SK-N-SH treated with all-trans-retinoic acid at 6 μM for 48 hours (cell line): ENCODE measurements around the gene FXYD4.

ENCODE experiments used
- ATAC-seq: fragments of 200-7000 bp; cut with Tn5 transposase; 3 replicates; pipeline ENCODE4 v1.9.1; 2020; ENCODE audit warnings: mild to moderate bottlenecking, moderate library complexity
- ARNTL ChIP-seq: fragments of 450-650 bp; formaldehyde crosslinking; IDR thresholded peaks from 2 replicates; pipeline ENCODE4 v1.5.0; 2020; ENCODE audit warnings: low read depth, mild to moderate bottlenecking, moderate library complexity, borderline replicate concordance
- BACH2 ChIP-seq: fragments of 250-450 bp; sonication (Bioruptor Pico); IDR thresholded peaks from 2 replicates; pipeline ENCODE4 v1.9.0; 2021; ENCODE audit warnings: mild to moderate bottlenecking, borderline replicate concordance
- CSDC2 ChIP-seq: fragments of 250-450 bp; sonication (Bioruptor Pico); IDR thresholded peaks from 2 replicates; pipeline ENCODE4 v1.5.0; 2020; ENCODE audit warnings: mild to moderate bottlenecking, moderate library complexity
- ESRRG ChIP-seq: fragments of 250-450 bp; sonication (Bioruptor Pico); IDR thresholded peaks from 2 replicates; pipeline ENCODE4 v1.6.1; 2021; ENCODE audit warnings: mild to moderate bottlenecking
- GLIS3 ChIP-seq: fragments of 250-450 bp; sonication (Bioruptor Pico); IDR thresholded peaks from 2 replicates; pipeline ENCODE4 v1.5.0; 2020; ENCODE audit warnings: mild to moderate bottlenecking, moderate library complexity
- ISL1 ChIP-seq: fragments of 250-450 bp; sonication (Bioruptor Pico); IDR thresholded peaks from 2 replicates; pipeline ENCODE4 v2.1.2; 2022; ENCODE audit warnings: mild to moderate bottlenecking, moderate library complexity
- OSR1 ChIP-seq: fragments of 250-450 bp; sonication (Bioruptor Pico); IDR thresholded peaks from 2 replicates; pipeline ENCODE4 v1.8.0; 2022; ENCODE audit warnings: moderate library complexity, mild to moderate bottlenecking, inconsistent platforms
- PPARA ChIP-seq: fragments of 250-450 bp; sonication (Bioruptor Pico); IDR thresholded peaks from 2 replicates; pipeline ENCODE4 v1.5.0; 2020; ENCODE audit warnings: mild to moderate bottlenecking, borderline replicate concordance
- TOX ChIP-seq: fragments of 250-450 bp; sonication (Bioruptor Pico); IDR thresholded peaks from 2 replicates; pipeline ENCODE4 v1.8.0; 2021; ENCODE audit warnings: mild to moderate bottlenecking, moderate library complexity, borderline replicate concordance
- ZC3H10 ChIP-seq: fragments of 250-450 bp; sonication (Bioruptor Pico); IDR thresholded peaks from 2 replicates; pipeline ENCODE4 v1.5.1; 2021; ENCODE audit warnings: mild to moderate bottlenecking, moderate library complexity
- ZFP3 ChIP-seq: fragments of 250-450 bp; sonication (Bioruptor Pico); IDR thresholded peaks from 2 replicates; pipeline ENCODE4 v1.5.0; 2020; ENCODE audit warnings: mild to moderate bottlenecking, moderate library complexity
- ZFP30 ChIP-seq: fragments of 450-650 bp; formaldehyde crosslinking; IDR thresholded peaks from 2 replicates; pipeline ENCODE4 v1.5.0; 2022; ENCODE audit warnings: mild to moderate bottlenecking, moderate library complexity
- ZNF565 ChIP-seq: fragments of 450-650 bp; formaldehyde crosslinking; conservative IDR thresholded peaks from 2 replicates; pipeline ENCODE4 v1.5.0; 2020; ENCODE audit warnings: low read depth, mild to moderate bottlenecking, moderate library complexity
- ZNF70 ChIP-seq: fragments of 450-650 bp; formaldehyde crosslinking; IDR thresholded peaks from 2 replicates; pipeline ENCODE4 v1.5.0; 2020; ENCODE audit warnings: mild to moderate bottlenecking, moderate library complexity
- ZNF8 ChIP-seq: fragments of 450-650 bp; formaldehyde crosslinking; IDR thresholded peaks from 2 replicates; pipeline ENCODE4 v1.5.0; 2020; ENCODE audit warnings: mild to moderate bottlenecking, moderate library complexity
- TF ChIP-seq, protein P1 (sequence below): fragments of 250-450 bp; sonication (Bioruptor Pico); IDR thresholded peaks from 2 replicates; pipeline ENCODE4 v1.5.0; 2020; ENCODE audit warnings: mild to moderate bottlenecking, moderate library complexity
- TF ChIP-seq, protein P2 (sequence below): fragments of 250-450 bp; sonication (Bioruptor Pico); IDR thresholded peaks from 2 replicates; pipeline ENCODE4 v1.8.0; 2021; ENCODE audit warnings: low read depth, mild to moderate bottlenecking, moderate library complexity, borderline replicate concordance
- TF ChIP-seq, protein P3 (sequence below): fragments of 250-450 bp; sonication (Bioruptor Pico); IDR thresholded peaks from 2 replicates; pipeline ENCODE4 v1.5.1; 2021; ENCODE audit warnings: mild to moderate bottlenecking, moderate library complexity

The FXYD4 gene

DNA sequence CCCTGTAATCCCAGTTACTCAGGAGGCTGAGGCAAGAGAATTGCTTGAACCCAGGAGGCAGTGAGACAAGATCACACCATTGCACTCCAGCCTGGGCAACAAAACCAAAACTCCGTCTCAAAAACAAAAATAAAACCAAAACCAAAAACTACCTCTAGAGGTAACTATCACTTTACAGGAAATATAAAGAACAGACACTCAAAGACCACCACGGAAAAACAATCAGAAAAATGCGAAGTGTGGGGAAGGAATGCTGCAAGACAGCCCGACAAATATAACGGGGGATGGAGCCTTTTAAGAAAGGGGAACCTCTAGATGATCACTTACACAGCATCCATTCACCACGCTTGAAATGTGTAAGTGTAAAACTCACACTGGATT is 33.3 kb downstream of the FXYD4 start (continued):
- TF ChIP-seq PPARA (CRISPR knock-in tag): no peak

DNA sequence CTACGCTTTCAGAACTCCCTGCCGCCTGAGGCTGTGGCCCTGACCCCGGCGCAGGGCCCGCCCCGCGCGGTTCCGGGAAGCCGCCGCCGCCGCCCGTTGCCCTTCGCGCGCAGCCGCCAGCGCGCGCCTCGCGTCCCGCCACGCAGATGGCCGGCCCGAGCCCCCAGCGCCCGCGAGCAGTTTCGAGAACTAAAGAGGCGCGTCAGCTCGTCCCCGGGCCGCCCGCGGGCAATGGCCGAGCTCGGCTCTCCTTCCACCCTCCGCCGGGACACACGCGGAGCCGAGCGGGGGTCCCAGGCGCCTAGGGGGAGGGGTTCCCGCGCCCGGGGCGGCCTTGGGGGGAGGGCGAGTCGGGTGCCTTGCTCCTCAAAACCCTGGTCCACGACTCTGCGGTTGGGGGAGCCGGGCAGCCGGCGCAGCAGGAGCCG is 35.7 kb downstream of the FXYD4 start:
- ATAC-seq: peak; percentile 3; the same call in 2 of the 3 replicates
- TF ChIP-seq ZFP30 (CRISPR knock-in tag): no peak
- TF ChIP-seq, all 23 proteins: peak for 0

DNA sequence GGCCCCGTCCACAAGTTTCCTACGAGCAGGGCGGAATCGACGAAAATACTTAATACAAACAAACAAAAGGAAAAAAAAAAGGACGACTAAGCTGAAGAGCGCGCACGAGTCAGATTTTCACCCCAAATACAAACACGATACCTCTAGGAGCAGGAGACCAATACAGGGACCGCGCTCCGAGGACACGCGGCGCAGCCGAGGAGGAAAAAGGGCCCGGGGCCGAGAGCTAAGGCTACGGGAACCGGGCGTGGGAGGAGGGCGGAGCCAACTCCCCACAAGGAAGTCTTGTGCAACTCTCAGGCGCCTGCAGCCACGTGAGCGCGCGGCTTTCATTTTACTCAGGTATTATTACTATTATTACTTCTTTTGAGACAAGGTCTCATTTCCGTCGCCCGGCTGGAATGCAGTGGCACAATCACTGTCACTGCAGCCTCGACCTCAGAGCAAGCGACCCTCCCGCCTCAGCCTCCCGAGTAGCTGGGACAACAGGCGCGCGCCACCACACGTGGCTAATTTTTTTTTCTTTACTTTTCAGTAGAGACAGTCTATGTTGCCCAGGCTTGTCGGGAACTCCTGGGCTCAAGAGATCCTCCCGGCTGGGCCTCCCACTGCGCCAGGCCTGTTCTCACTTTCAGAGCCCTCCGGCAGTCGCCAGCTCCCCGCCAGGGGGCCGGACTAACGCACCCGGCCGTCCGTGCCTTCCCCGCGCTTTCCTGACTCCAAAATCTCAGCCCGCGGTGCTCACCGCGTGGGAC is 36.3 kb downstream of the FXYD4 start:
- ATAC-seq: peak; percentile 63
- TF ChIP-seq OSR1 (no peak), ZFP30 (CRISPR knock-in tag) (no peak), ZNF8 (CRISPR knock-in tag) (no peak), ZNF70 (CRISPR knock-in tag) (no peak), BACH2 (no peak), TOX (CRISPR knock-in tag) (no peak), ISL1 (CRISPR knock-in tag) (no peak), ZC3H10 (CRISPR knock-in tag) (no peak)
- TF ChIP-seq, protein P1, sequence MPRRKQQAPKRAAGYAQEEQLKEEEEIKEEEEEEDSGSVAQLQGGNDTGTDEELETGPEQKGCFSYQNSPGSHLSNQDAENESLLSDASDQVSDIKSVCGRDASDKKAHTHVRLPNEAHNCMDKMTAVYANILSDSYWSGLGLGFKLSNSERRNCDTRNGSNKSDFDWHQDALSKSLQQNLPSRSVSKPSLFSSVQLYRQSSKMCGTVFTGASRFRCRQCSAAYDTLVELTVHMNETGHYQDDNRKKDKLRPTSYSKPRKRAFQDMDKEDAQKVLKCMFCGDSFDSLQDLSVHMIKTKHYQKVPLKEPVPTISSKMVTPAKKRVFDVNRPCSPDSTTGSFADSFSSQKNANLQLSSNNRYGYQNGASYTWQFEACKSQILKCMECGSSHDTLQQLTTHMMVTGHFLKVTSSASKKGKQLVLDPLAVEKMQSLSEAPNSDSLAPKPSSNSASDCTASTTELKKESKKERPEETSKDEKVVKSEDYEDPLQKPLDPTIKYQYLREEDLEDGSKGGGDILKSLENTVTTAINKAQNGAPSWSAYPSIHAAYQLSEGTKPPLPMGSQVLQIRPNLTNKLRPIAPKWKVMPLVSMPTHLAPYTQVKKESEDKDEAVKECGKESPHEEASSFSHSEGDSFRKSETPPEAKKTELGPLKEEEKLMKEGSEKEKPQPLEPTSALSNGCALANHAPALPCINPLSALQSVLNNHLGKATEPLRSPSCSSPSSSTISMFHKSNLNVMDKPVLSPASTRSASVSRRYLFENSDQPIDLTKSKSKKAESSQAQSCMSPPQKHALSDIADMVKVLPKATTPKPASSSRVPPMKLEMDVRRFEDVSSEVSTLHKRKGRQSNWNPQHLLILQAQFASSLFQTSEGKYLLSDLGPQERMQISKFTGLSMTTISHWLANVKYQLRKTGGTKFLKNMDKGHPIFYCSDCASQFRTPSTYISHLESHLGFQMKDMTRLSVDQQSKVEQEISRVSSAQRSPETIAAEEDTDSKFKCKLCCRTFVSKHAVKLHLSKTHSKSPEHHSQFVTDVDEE: no peak

DNA sequence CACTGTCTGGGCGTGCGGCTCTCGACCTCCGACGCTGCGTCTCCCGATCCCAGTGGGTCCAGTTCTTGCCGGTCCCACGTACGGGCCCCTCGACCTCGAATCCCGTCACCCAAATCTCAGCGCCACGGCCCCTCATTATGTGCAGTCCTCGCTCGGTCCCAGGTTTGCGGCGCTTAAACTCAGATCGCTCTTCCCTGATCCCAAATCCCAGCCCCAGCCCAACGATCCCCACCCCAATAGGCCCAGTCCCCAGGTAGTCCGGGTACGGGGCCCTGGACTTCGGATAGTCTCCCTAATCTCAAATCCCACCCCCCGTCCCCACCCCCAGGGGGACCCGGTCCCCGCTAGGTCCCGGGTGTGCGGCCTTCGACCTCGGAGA is 36.9 kb downstream of the FXYD4 start:
- TF ChIP-seq, protein P2, sequence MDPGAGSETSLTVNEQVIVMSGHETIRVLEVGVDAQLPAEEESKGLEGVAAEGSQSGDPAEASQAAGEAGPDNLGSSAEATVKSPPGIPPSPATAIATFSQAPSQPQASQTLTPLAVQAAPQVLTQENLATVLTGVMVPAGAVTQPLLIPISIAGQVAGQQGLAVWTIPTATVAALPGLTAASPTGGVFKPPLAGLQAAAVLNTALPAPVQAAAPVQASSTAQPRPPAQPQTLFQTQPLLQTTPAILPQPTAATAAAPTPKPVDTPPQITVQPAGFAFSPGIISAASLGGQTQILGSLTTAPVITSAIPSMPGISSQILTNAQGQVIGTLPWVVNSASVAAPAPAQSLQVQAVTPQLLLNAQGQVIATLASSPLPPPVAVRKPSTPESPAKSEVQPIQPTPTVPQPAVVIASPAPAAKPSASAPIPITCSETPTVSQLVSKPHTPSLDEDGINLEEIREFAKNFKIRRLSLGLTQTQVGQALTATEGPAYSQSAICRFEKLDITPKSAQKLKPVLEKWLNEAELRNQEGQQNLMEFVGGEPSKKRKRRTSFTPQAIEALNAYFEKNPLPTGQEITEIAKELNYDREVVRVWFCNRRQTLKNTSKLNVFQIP (CRISPR knock-in tag): no peak
- TF ChIP-seq ARNTL (CRISPR knock-in tag) (no peak), ZNF565 (no peak), OSR1 (no peak), ZFP30 (CRISPR knock-in tag) (no peak), TOX (CRISPR knock-in tag) (no peak), BACH2 (no peak), ESRRG (CRISPR knock-in tag) (no peak), PPARA (CRISPR knock-in tag) (no peak)
- TF ChIP-seq, protein P1: no peak
- no peak for ATAC-seq

DNA sequence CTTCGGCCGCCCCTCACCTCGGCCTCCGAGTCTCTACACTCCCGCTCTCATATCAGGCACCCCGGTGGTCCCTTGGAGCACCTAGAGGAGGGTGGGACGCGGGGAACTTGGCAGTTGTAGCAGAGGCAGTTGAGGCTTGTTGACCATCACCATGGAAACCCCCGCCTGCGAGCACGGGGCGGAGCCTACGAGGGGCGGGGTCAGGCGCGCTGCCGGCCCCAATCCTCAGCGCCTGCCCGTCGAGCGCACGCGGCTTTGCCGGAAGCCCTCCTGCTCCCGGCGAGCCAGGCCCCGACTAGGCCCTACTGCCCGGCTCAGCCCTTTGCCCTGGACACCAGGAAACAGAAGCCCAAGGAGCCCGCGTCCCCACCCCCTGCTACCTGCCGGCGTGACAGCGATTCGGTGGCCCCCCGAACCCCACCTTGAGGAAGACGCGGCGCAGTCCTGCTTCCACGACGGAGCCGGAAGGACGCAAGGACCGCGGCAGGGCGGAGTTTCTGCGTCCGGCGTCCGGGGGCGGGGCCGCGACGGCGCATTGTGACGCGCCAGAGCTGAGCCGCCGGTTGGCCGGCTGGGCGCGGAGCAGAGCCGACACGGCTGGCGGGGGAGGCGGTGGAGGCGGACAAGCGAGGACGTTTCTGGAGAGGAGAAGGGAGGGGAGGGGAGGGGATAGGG is 37.4 kb downstream of the FXYD4 start, which contains the start of gene HNRNPF:
HNRNPF (minus strand) TSS at position 477 of the 675 bp plus-strand sequence. CDS start 21,302 bp downstream, outside the sequence.
- peak; percentile 86 for ATAC-seq
- no peak for TF ChIP-seq ZC3H10 (CRISPR knock-in tag)
- no peak for TF ChIP-seq ARNTL (CRISPR knock-in tag)
- no peak for TF ChIP-seq ZFP30 (CRISPR knock-in tag)
- TF ChIP-seq, protein P2 (CRISPR knock-in tag): 0 out of 2 replicates have a peak, but pooled peaks have one; percentile 28
- TF ChIP-seq ESRRG (CRISPR knock-in tag): no peak
- TF ChIP-seq, protein P3, sequence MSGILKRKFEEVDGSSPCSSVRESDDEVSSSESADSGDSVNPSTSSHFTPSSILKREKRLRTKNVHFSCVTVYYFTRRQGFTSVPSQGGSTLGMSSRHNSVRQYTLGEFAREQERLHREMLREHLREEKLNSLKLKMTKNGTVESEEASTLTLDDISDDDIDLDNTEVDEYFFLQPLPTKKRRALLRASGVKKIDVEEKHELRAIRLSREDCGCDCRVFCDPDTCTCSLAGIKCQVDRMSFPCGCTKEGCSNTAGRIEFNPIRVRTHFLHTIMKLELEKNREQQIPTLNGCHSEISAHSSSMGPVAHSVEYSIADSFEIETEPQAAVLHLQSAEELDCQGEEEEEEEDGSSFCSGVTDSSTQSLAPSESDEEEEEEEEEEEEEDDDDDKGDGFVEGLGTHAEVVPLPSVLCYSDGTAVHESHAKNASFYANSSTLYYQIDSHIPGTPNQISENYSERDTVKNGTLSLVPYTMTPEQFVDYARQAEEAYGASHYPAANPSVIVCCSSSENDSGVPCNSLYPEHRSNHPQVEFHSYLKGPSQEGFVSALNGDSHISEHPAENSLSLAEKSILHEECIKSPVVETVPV: no peak
- TF ChIP-seq ZNF70 (CRISPR knock-in tag): no peak
- TF ChIP-seq ZFP3 (CRISPR knock-in tag): peak; percentile 50
- TF ChIP-seq PPARA (CRISPR knock-in tag): no peak
- TF ChIP-seq BACH2: no peak
- TF ChIP-seq, protein P1: no peak
- TF ChIP-seq GLIS3 (CRISPR knock-in tag): peak; percentile 74; the same call in 1 of the 2 replicates
- TF ChIP-seq CSDC2: peak; percentile 91; the same call in 1 of the 2 replicates
